Breast epithelium (tissue), 3 donors: ENCODE results near the gene SPIRE2.
"Not testable (repeated sequence)": the region's sequence is repeated elsewhere in the genome, so short reads cannot be mapped to it uniquely, and the experiment has no call there.

Experiments used
- POLR2A ChIP-seq: fragments of 450-650 bp; IDR thresholded peaks from one replicate; pipeline ENCODE4 v1.6.1; 2016; ENCODE audit warnings: antibody characterized with exemption, mild to moderate bottlenecking, moderate library complexity
- POLR2AphosphoS5 ChIP-seq, 3 donors: sonication (generic); formaldehyde crosslinking; IDR thresholded peaks; one replicate each; pipeline ENCODE4 v1.6.1; 2017; ENCODE audit warnings: antibody characterized with exemption in 3 of 3
- TF ChIP-seq, protein P1 (sequence below), 3 donors: fragments of 450-650 bp; IDR thresholded peaks; one replicate each; pipeline ENCODE4 v1.5.1; 2016 to 2017; ENCODE audit warnings: antibody characterized with exemption in 3 of 3, mild to moderate bottlenecking in 3 of 3, moderate library complexity in 3 of 3

DNA sequence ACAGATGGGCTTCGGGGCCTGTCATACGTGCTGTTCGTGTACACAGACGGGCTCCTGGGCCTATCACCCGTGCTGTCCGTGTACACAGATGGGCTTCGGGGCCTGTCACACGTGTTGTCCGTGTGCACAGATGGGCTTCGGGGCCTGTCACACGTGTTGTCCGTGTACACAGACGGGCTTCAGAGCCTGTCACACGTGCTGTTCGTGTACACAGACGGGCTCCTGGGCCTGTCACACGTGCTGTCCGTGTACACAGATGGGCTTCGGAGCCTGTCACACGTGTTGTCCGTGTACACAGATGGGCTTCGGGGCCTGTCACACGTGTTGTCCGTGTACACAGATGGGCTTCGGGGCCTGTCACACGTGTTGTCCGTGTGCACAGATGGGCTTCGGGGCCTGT lies 50.8 kb downstream of the SPIRE2 start:
- TF ChIP-seq, protein P1, sequence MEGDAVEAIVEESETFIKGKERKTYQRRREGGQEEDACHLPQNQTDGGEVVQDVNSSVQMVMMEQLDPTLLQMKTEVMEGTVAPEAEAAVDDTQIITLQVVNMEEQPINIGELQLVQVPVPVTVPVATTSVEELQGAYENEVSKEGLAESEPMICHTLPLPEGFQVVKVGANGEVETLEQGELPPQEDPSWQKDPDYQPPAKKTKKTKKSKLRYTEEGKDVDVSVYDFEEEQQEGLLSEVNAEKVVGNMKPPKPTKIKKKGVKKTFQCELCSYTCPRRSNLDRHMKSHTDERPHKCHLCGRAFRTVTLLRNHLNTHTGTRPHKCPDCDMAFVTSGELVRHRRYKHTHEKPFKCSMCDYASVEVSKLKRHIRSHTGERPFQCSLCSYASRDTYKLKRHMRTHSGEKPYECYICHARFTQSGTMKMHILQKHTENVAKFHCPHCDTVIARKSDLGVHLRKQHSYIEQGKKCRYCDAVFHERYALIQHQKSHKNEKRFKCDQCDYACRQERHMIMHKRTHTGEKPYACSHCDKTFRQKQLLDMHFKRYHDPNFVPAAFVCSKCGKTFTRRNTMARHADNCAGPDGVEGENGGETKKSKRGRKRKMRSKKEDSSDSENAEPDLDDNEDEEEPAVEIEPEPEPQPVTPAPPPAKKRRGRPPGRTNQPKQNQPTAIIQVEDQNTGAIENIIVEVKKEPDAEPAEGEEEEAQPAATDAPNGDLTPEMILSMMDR (IDR thresholded peaks at IDR 0.05) = not testable (repeated sequence)
- not testable (repeated sequence) for TF ChIP-seq POLR2AphosphoS5 (IDR thresholded peaks at IDR 0.05); POLR2A
